ENCODE data around the gene UACA. TPM values are rescaled to one million over a fixed set of nuclear protein-coding genes. Genes with fewer than 3 reads are reported as not detected.

Gene UACA
- total RNA-seq, 2 experiments from 2014 or later = 2.4 to 2.8 TPM

GRCh38 chr15:70726753-70727152 is 36.6 kb downstream of the UACA start:
- DNase-seq (no peak), ATAC-seq (no peak)
- TF ChIP-seq CTCF (IDR thresholded peaks at IDR 0.05) = no peak
- ChIA-PET POLR2A (no interaction called here), CTCF (interaction anchor here (0.8 kb wide), 3 partner anchors 47 to 1248 kb away, joined by 3 to 4 read pairs (median 3); no protein-coding TSS in a partner anchor)
- Mint-ChIP-seq H3K4me3 (no peak overlapping the region), H3K4me1 (ENCODE audit: low read depth) (no peaks in the 10 kb centered on the region), H3K36me3 (ENCODE audit: low read depth) (no peaks in the 10 kb centered on the region), H3K27me3 (peaks cover 9% of the 10 kb centered on the region), H3K9me3 (no peaks in the 10 kb centered on the region), H3K27ac (no peak overlapping the region)
- intact Hi-C loops (cut with micrococcal nuclease) = loop anchor here (10.0 kb wide), 1 partner anchor 52 kb away; no protein-coding TSS in a partner anchor

GRCh38 chr15:70723927-70724326 is 39.4 kb downstream of the UACA start:
- no peak for TF ChIP-seq CTCF (IDR thresholded peaks at IDR 0.05)
- H3K4me1 Mint-ChIP-seq (ENCODE audit: low read depth) = no peaks in the 10 kb centered on the region
- CTCF ChIA-PET = interaction anchor here (2.2 to 2.6 kb wide), 4 partner anchors 56 to 1248 kb away, joined by 7 to 17 read pairs (median 11); no protein-coding TSS in a partner anchor
- no peak overlapping the region for H3K27ac Mint-ChIP-seq
- no peak overlapping the region for H3K4me3 Mint-ChIP-seq
- H3K36me3 Mint-ChIP-seq (ENCODE audit: low read depth) = no peaks in the 10 kb centered on the region
- DNase-seq = no peak
- ATAC-seq = no peak
- intact Hi-C loops (cut with micrococcal nuclease) = loop anchor here (10.0 kb wide), 1 partner anchor 49 kb away; no protein-coding TSS in a partner anchor
- no peaks in the 10 kb centered on the region for H3K9me3 Mint-ChIP-seq
- POLR2A ChIA-PET = no interaction called here
- peaks cover 9% of the 10 kb centered on the region for H3K27me3 Mint-ChIP-seq

- TF ChIP-seq CTCF (IDR thresholded peaks at IDR 0.05) = no peak
- H3K9me3 Mint-ChIP-seq = no peaks in the 10 kb centered on the region
- no peak for ATAC-seq
- no peak for DNase-seq
- POLR2A ChIA-PET = no interaction called here
- H3K4me3 Mint-ChIP-seq = no peak overlapping the region
- intact Hi-C loops (cut with micrococcal nuclease) = loop anchor here (10.0 kb wide), 1 partner anchor 48 kb away; no protein-coding TSS in a partner anchor
- H3K27ac Mint-ChIP-seq = no peak overlapping the region
- CTCF ChIA-PET = interaction anchor here (0.8 to 2.7 kb wide), 33 partner anchors 9 to 1433 kb away, joined by 3 to 36 read pairs (median 4); partner anchors contain the start of gene UACA
- H3K27me3 Mint-ChIP-seq = peaks cover 6% of the 10 kb centered on the region
- H3K36me3 Mint-ChIP-seq (ENCODE audit: low read depth) = no peaks in the 10 kb centered on the region
- no peaks in the 10 kb centered on the region for H3K4me1 Mint-ChIP-seq (ENCODE audit: low read depth)
These were observed 40.3 kb downstream of the UACA start for GRCh38 chr15:70723122-70723422.

- ATAC-seq (no peak), DNase-seq (no peak)
- TF ChIP-seq CTCF (IDR thresholded peaks at IDR 0.05) = peak; percentile 83
- Mint-ChIP-seq H3K4me3 (no peak overlapping the region), H3K36me3 (ENCODE audit: low read depth) (no peaks in the 10 kb centered on the region), H3K27me3 (peaks cover 6% of the 10 kb centered on the region), H3K9me3 (no peaks in the 10 kb centered on the region), H3K4me1 (ENCODE audit: low read depth) (no peaks in the 10 kb centered on the region), H3K27ac (no peak overlapping the region)
- intact Hi-C loops (cut with micrococcal nuclease) = loop anchor here (10.0 kb wide), 1 partner anchor 48 kb away; no protein-coding TSS in a partner anchor
- ChIA-PET POLR2A (no interaction called here), CTCF (interaction anchor here (0.7 to 2.7 kb wide), 48 partner anchors 9 to 1434 kb away, joined by 3 to 36 read pairs (median 4); partner anchors contain the start of gene UACA)
These were observed 40.9 kb downstream of the UACA start for GRCh38 chr15:70722266-70723121.
